IMR-90 (cell line): Measurements from ENCODE around the gene RIOX2. TPM values are rescaled to one million over a fixed set of nuclear protein-coding genes. Genes with fewer than 3 reads are reported as not detected.

ENCODE experiments used
- ATAC-seq: fragments of 200-7000 bp; cut with Tn5 transposase; 2 replicates; pipeline ENCODE4 v1.9.1; 2020; ENCODE audit warnings: low read depth, mild to moderate bottlenecking, moderate library complexity
- BruUV-seq: library from RNA; stranded (reverse); fragments of 400-500 nt; replicated peaks from 2 replicates; lab custom pipeline; 2021; lab: Mats Ljungman, UMichigan
- CTCF ChIA-PET: fragments of 300-600 bp; formaldehyde crosslinking; extraction: SDS; loops from one replicate; lab custom pipeline; 2021; ENCODE audit warnings: antibody characterized with exemption; lab: Yijun Ruan, JAX
- POLR2A ChIA-PET: fragments of 300-600 bp; sonication (Branson Sonifier 250); formaldehyde crosslinking; loops from one replicate; lab custom pipeline; 2022; ENCODE audit warnings: antibody characterized with exemption; ENCODE audit not compliant: unreplicated experiment; lab: Charles Lee
- DNase-seq: peaks from one replicate; pipeline ENCODE4 v3.0.0; 2013
- H2AFZ ChIP-seq: replicated peaks from 2 replicates; pipeline ENCODE3; 2013; ENCODE audit warnings: low read length, mild to moderate bottlenecking; ENCODE audit not compliant: poor library complexity
- H2AK5ac ChIP-seq: 2 replicates; pipeline ENCODE4 v1.6.1; 2013; ENCODE audit warnings: low read depth, low read length, inconsistent platforms
- H2AK9ac ChIP-seq: replicated peaks from 2 replicates; pipeline ENCODE3; 2013; ENCODE audit warnings: mild to moderate bottlenecking, low read depth, low read length, moderate library complexity; ENCODE audit not compliant: poor library complexity
- H2BK120ac ChIP-seq: 2 replicates; pipeline ENCODE4 v1.6.1; 2013; ENCODE audit warnings: low read depth, low read length, inconsistent platforms
- H2BK15ac ChIP-seq: 3 replicates; pipeline ENCODE4 v1.6.1; 2013; ENCODE audit warnings: low read depth, low read length, inconsistent platforms
- H2BK20ac ChIP-seq: 2 replicates; pipeline ENCODE4 v1.6.1; 2013; ENCODE audit warnings: low read depth, mild to moderate bottlenecking, inconsistent platforms, low read length, moderate library complexity
- H2BK5ac ChIP-seq: 2 replicates; pipeline ENCODE4 v1.6.1; 2013; ENCODE audit warnings: mild to moderate bottlenecking, low read depth, low read length, inconsistent platforms; ENCODE audit not compliant: poor library complexity, severe bottlenecking
- H3K14ac ChIP-seq: replicated peaks from 2 replicates; pipeline ENCODE4 v1.6.1; 2013; ENCODE audit warnings: low read depth, low read length, inconsistent platforms
- H3K18ac ChIP-seq: 2 replicates; pipeline ENCODE4 v1.6.1; 2013; ENCODE audit warnings: low read depth, low read length, control low read depth
- H3K23ac ChIP-seq: 2 replicates; pipeline ENCODE4 v1.6.1; 2013; ENCODE audit warnings: low read depth, low read length, inconsistent platforms
- H3K27ac ChIP-seq: 2 replicates; pipeline ENCODE4 v1.5.1; 2013; ENCODE audit warnings: mild to moderate bottlenecking, control low read depth, low read length; ENCODE audit not compliant: insufficient read depth
- H3K27me3 ChIP-seq: 2 replicates; pipeline ENCODE4 v1.6.1; 2013; ENCODE audit warnings: low read length; ENCODE audit not compliant: control insufficient read depth, insufficient read depth
- H3K36me3 ChIP-seq: 2 replicates; pipeline ENCODE4 v1.6.1; 2013; ENCODE audit warnings: low read length, mixed read lengths; ENCODE audit not compliant: control insufficient read depth, insufficient read depth
- H3K4ac ChIP-seq: 2 replicates; pipeline ENCODE4 v1.6.1; 2013; ENCODE audit warnings: low read depth, low read length, inconsistent platforms
- H3K4me1 ChIP-seq: 2 replicates; pipeline ENCODE4 v1.6.1; 2013; ENCODE audit warnings: low read length, mixed read lengths; ENCODE audit not compliant: control insufficient read depth, insufficient read depth
- H3K4me2 ChIP-seq: 2 replicates; pipeline ENCODE4 v1.6.1; 2013; ENCODE audit warnings: low read depth, mild to moderate bottlenecking, control low read depth, low read length, moderate library complexity
- H3K4me3 ChIP-seq: 2 replicates; pipeline ENCODE4 v1.5.1; 2013; ENCODE audit warnings: low read depth, mild to moderate bottlenecking, control low read depth, low read length, moderate library complexity; ENCODE audit not compliant: insufficient read depth
- H3K56ac ChIP-seq: 2 replicates; pipeline ENCODE4 v1.6.1; 2013; ENCODE audit warnings: low read length, inconsistent platforms; ENCODE audit not compliant: insufficient read depth; ENCODE audit errors: extremely low read depth
- H3K79me1 ChIP-seq, 2 experiments: 2 replicates each; pipeline ENCODE4 v1.6.1; 2013; ENCODE audit warnings: low read length in 2 of 2, inconsistent platforms in 1 of 2, low read depth in 1 of 2
- H3K9ac ChIP-seq: 2 replicates; pipeline ENCODE4 v1.6.1; 2013; ENCODE audit warnings: low read depth, low read length, control low read depth
- H3K9me1 ChIP-seq: 2 replicates; pipeline ENCODE4 v1.6.1; 2013; ENCODE audit warnings: low read length, inconsistent platforms; ENCODE audit not compliant: insufficient read depth
- H3K9me3 ChIP-seq: 2 replicates; pipeline ENCODE4 v1.6.1; 2013; ENCODE audit warnings: low read length; ENCODE audit not compliant: control insufficient read depth, insufficient read depth
- H4K20me1 ChIP-seq: 2 replicates; pipeline ENCODE4 v1.6.1; 2013; ENCODE audit warnings: low read length, inconsistent platforms; ENCODE audit not compliant: insufficient read depth
- H4K5ac ChIP-seq: 2 replicates; pipeline ENCODE4 v1.6.1; 2013; ENCODE audit warnings: mild to moderate bottlenecking, low read depth, low read length, control low read depth
- H4K8ac ChIP-seq, 2 experiments: 2 replicates each; pipeline ENCODE4 v1.6.1; 2013; ENCODE audit warnings: low read depth in 2 of 2, low read length in 2 of 2, control low read depth in 1 of 2, inconsistent platforms in 1 of 2
- H4K91ac ChIP-seq: 2 replicates; pipeline ENCODE4 v1.6.1; 2013; ENCODE audit warnings: low read depth, low read length, inconsistent platforms; ENCODE audit not compliant: insufficient read depth
- BHLHE40 ChIP-seq: fragments of 150-350 bp; IDR thresholded peaks from 2 replicates; pipeline ENCODE4 v1.6.1; 2016; ENCODE audit warnings: mild to moderate bottlenecking, low read depth, low read length
- CEBPB ChIP-seq: IDR thresholded peaks from 2 replicates; pipeline ENCODE4 v1.6.1; 2012; ENCODE audit warnings: low read depth, low read length, improper control_type of control experiment
- MAFK ChIP-seq: IDR thresholded peaks from 2 replicates; pipeline ENCODE4 v1.6.1; 2012; ENCODE audit warnings: low read depth, low read length, improper control_type of control experiment
- MXI1 ChIP-seq: IDR thresholded peaks from 2 replicates; pipeline ENCODE4 v1.6.1; 2012; ENCODE audit warnings: low read depth, mild to moderate bottlenecking, low read length, moderate library complexity, borderline replicate concordance
- RAD21 ChIP-seq: IDR thresholded peaks from 2 replicates; pipeline ENCODE4 v1.6.1; 2012; ENCODE audit warnings: low read length, improper control_type of control experiment
- SMC3 ChIP-seq: fragments of 150-350 bp; IDR thresholded peaks from 2 replicates; pipeline ENCODE4 v1.6.1; 2016; ENCODE audit warnings: low read depth, mild to moderate bottlenecking, antibody characterized with exemption, low read length, moderate library complexity
- USF2 ChIP-seq: fragments of 150-350 bp; IDR thresholded peaks from 2 replicates; pipeline ENCODE4 v1.6.1; 2017; ENCODE audit warnings: mild to moderate bottlenecking, antibody characterized with exemption, low read length, low read depth
- WGBS, 2 experiments: methylation state at CpG; one replicate each; pipeline versions ENCODE4 v1.1.5 to v1.1.7; 2013; ENCODE audit warnings: missing lambda C conversion rate in 2 of 2; ENCODE audit not compliant: insufficient read length in 1 of 2; ENCODE audit errors: extremely low coverage in 2 of 2; 5-methylcytosine and 5-hydroxymethylcytosine counted together
- dilution Hi-C: fragments of 300-500 bp; cut with HindIII; formaldehyde crosslinking; loops from one replicate; pipeline ENCODE4 v1.14.3; 2018; ENCODE audit warnings: low sequenced_read_pairs; ENCODE audit not compliant: unreplicated experiment
- in situ Hi-C: fragments of 300-500 bp; cut with MboI; formaldehyde crosslinking; loops from 3 replicates; pipeline ENCODE4 v1.14.3; 2019; ENCODE audit warnings: low sequenced_read_pairs, inconsistent platforms, mixed read lengths
- intact Hi-C: fragments of 100-400 bp; cut with micrococcal nuclease; formaldehyde crosslinking; loops from 2 replicates; pipeline ENCODE4 v1.10.0; 2022
- polyA plus RNA-seq, 3 experiments: library from polyadenylated mRNA; depleted of rRNA; stranded (reverse); fragments of >200 nt; gene quantifications; 2 replicates each; pipeline ENCODE4 v1.2.3, GENCODE V29; 2012; ENCODE audit warnings: low replicate concordance in 1 of 3
- total RNA-seq: library from RNA; depleted of rRNA; stranded (reverse); fragments of >200 nt; gene quantifications from 2 replicates; pipeline ENCODE4 v1.2.3, GENCODE V29; 2012

Gene RIOX2
- total and polyA plus RNA-seq, 2 of the 4 experiments (the other 2 are of a cell fraction), result 17.2 to 26.7 TPM

GRCh38 chr3:97940034-97940433 lies 32.2 kb downstream of the RIOX2 start:
- no CpG with 5 or more reads among the region's 1 CpG for WGBS, 2 experiments
- Histone ChIP-seq H2BK15ac (no peak overlapping the region), H3K9me1 (peaks cover 3% of the 10 kb centered on the region), H2AK9ac (no peak overlapping the region), H3K4me3 (no peak overlapping the region), H3K9ac (no peak overlapping the region), H4K91ac (no peak overlapping the region), H2BK20ac (no peak overlapping the region), H3K9me3 (no peaks in the 10 kb centered on the region), H2AK5ac (no peak overlapping the region), H4K5ac (no peak overlapping the region), H3K56ac (no peak overlapping the region), H4K8ac (no peak overlapping the region), H3K27ac (no peak overlapping the region), H3K79me1 (no peaks in the 10 kb centered on the region), H4K20me1 (no peaks in the 10 kb centered on the region), H2BK120ac (no peak overlapping the region), H3K4me2 (no peak overlapping the region), H3K27me3 (no peaks in the 10 kb centered on the region), H2AFZ (no peak overlapping the region), H3K23ac (no peak overlapping the region), H2BK5ac (no peak overlapping the region), H3K4me1 (no peaks in the 10 kb centered on the region), H3K4ac (no peak overlapping the region), H3K18ac (no peak overlapping the region), H3K14ac (no peak overlapping the region), H3K36me3 (peaks cover 14% of the 10 kb centered on the region)
- BruUV-seq, result no TSS peak
- TF ChIP-seq SMC3 (no peak), BHLHE40 (no peak), RAD21 (peak; percentile 21; the same call in 1 of the 2 replicates), USF2 (no peak), MXI1 (no peak), MAFK (no peak), CEBPB (no peak)
- ChIA-PET CTCF (no interaction called here), POLR2A (no interaction called here)
- intact Hi-C loops, result no loop called here
- dilution Hi-C loops, result no loop called here
- DNase-seq, result no peak
- in situ Hi-C loops, result no loop called here
- no peak for ATAC-seq
